Ishikawa (cell line): ENCODE measurements around the gene ERGIC1.

Experiments used
- CREB1 ChIP-seq: IDR thresholded peaks from 2 replicates; pipeline ENCODE4 v1.6.1; 2012; ENCODE audit warnings: low read depth
- EP300 ChIP-seq: IDR thresholded peaks from 2 replicates; pipeline ENCODE4 v1.6.1; 2012; ENCODE audit warnings: borderline replicate concordance
- RAD21 ChIP-seq: IDR thresholded peaks from 2 replicates; pipeline ENCODE4 v1.6.1; 2012; ENCODE audit warnings: low read depth
- TAF1 ChIP-seq: IDR thresholded peaks from 2 replicates; pipeline ENCODE4 v1.6.1; 2012; ENCODE audit warnings: low read depth, mild to moderate bottlenecking
- TF ChIP-seq, protein P1 (sequence below): IDR thresholded peaks from 2 replicates; pipeline ENCODE4 v1.6.1; 2012

DNA sequence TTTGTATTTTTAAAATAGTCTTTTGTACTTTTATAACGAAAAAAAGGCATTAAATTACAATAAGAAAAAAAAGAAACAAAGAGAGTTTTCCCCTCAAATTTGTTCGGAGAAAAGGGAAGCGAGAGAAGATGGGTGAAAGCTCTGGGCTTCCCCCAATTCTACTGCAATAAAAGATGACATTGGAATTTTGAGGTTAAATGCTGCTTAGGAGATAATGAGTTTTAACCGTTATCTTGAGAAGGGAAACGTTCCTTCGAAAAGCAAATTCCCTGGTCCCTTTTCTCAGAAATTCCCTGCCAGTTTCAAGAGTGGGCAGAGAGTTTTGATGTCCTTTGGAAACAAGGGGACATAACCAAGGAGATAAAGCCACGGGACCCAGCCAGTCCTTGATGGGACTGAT is 18.4 kb upstream of the ERGIC1 start:
- TF ChIP-seq EP300 (no peak), RAD21 (no peak), TAF1 (no peak), CREB1 (no peak)
- TF ChIP-seq, protein P1, sequence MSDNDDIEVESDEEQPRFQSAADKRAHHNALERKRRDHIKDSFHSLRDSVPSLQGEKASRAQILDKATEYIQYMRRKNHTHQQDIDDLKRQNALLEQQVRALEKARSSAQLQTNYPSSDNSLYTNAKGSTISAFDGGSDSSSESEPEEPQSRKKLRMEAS, result no peak
